ENCODE results near the gene SPATA33. TPM values are rescaled to one million over a fixed set of nuclear protein-coding genes. Genes with fewer than 3 reads are reported as not detected.
"Not testable (repeated sequence)": the region's sequence is repeated elsewhere in the genome, so short reads cannot be mapped to it uniquely, and the experiment has no call there.

Gene SPATA33
- total and polyA plus RNA-seq, 10 of the 15 experiments (the other 5 are each of a cell fraction or from before 2014, with no cell fraction given): 1.1 to 15.8 (median 7.6) TPM

- TF ChIP-seq NR2C2 (IDR thresholded peaks at IDR 0.05; ENCODE audit: borderline replicate concordance, control insufficient read depth, insufficient read length, low read depth) (no peak), TCF7 (IDR thresholded peaks at IDR 0.05; ENCODE audit: borderline replicate concordance) (no peak), IRF4 (IDR thresholded peaks at IDR 0.05; ENCODE audit: low read depth, low read length) (no peak), MXI1 (IDR thresholded peaks at IDR 0.05; ENCODE audit: low read depth, low read length) (no peak), SMAD5 (IDR thresholded peaks at IDR 0.05; ENCODE audit: low read depth) (no peak)
Observed at GRCh38 chr16:89670496-89671431, 13.1 kb downstream of the SPATA33 start (continued).

- ChIA-PET CTCF (interaction anchor here (0.6 kb wide), 1 partner anchor 18 kb away, joined by 3 read pairs; no protein-coding TSS in a partner anchor), POLR2A (interaction anchor here (0.6 to 0.7 kb wide), 2 partner anchors 177 to 248 kb away, joined by 4 read pairs; no protein-coding TSS in a partner anchor), RAD21 (ENCODE audit: unreplicated experiment) (interaction anchor here (1.3 kb wide), 1 partner anchor 29 kb away, joined by 5 read pairs; no protein-coding TSS in a partner anchor)
- H4K20me1 ChIP-seq (ENCODE audit: control insufficient read depth, insufficient read depth); in situ Hi-C loops (cut with MboI); BruUV-seq (replicated peaks); H3K9ac ChIP-seq (ENCODE audit: control insufficient read depth, insufficient read depth, low read length); H3K27me3 ChIP-seq (replicated peaks in 1 of 2; ENCODE audit: control insufficient read depth in 2 of 2, insufficient read depth in 2 of 2, low read length in 1 of 2); FAIRE-seq; H3K4me2 ChIP-seq (ENCODE audit: control insufficient read depth, insufficient read depth); SMC1A ChIA-PET (ENCODE audit: uncharacterized antibody, unreplicated experiment); H3K36me3 ChIP-seq (ENCODE audit: control insufficient read depth in 2 of 2, insufficient read depth in 2 of 2, low read length in 1 of 2); H3K4me1 ChIP-seq (ENCODE audit: control insufficient read depth, insufficient read depth, low read length); H3K9me3 ChIP-seq (replicated peaks; ENCODE audit: control insufficient read depth, insufficient read depth, low read length); H3K79me2 ChIP-seq (ENCODE audit: control insufficient read depth, insufficient read depth, low read length); H3K4me3 ChIP-seq; H3K27ac ChIP-seq (ENCODE audit: control insufficient read depth, insufficient read depth); DNase-seq (ENCODE audit: low read depth, low spot score); H2AFZ ChIP-seq (ENCODE audit: control insufficient read depth, low read depth, low read length); ATAC-seq; intact Hi-C loops (cut with micrococcal nuclease; ENCODE audit: unreplicated experiment): not testable (repeated sequence)
- WGBS (ENCODE audit: insufficient coverage, insufficient replicate concordance, low lambda C conversion rate, missing lambda C conversion rate): 81% methylated on average over 3 of the region's 4 CpGs
Observed at GRCh38 chr16:89671565-89671964, 13.9 kb downstream of the SPATA33 start.

Data from GM12878 (cell line).